ENCODE data around the gene RFTN2. TPM values are rescaled to one million over a fixed set of nuclear protein-coding genes. Genes with fewer than 3 reads are reported as not detected.
"Not testable (repeated sequence)": the region's sequence is repeated elsewhere in the genome, so short reads cannot be mapped to it uniquely, and the experiment has no call there.

Gene RFTN2
- total RNA-seq, 2 donors from 2014 or later: 0.55 TPM

GRCh38 chr2:197711578-197711977, 36.2 kb upstream of the RFTN2 start:
- H3K4me3 ChIP-seq (ENCODE audit: low read length): no peak overlapping the region
- no peak for DNase-seq
- no peak for TF ChIP-seq CTCF (conservative IDR thresholded peaks at IDR 0.05)

GRCh38 chr2:197710424-197711042, 35.1 kb upstream of the RFTN2 start:
- no peaks in the 10 kb centered on the region for H3K9me3 Mint-ChIP-seq
- no peak overlapping the region for H3K27ac Mint-ChIP-seq
- no peak overlapping the region for H3K4me3 Mint-ChIP-seq
- H3K27ac ChIP-seq (ENCODE audit: low read depth, low read length): no peak overlapping the region
- no peak for DNase-seq
- H3K36me3 Mint-ChIP-seq (ENCODE audit: low read depth): peaks cover 7% of the 10 kb centered on the region
- H3K4me3 ChIP-seq (ENCODE audit: low read length): peak overlapping the region; percentile 4
- H3K4me1 Mint-ChIP-seq: peaks cover 48% of the 10 kb centered on the region
- no peak overlapping the region for H3K9ac ChIP-seq (ENCODE audit: extremely low read depth, low read length, poor library complexity, severe bottlenecking)
- no peak for TF ChIP-seq CTCF (conservative IDR thresholded peaks at IDR 0.05)
- H3K27me3 Mint-ChIP-seq (ENCODE audit: insufficient read depth): no peaks in the 10 kb centered on the region
- H3K36me3 ChIP-seq (ENCODE audit: control insufficient read depth, insufficient read depth, low read length): peaks cover 10% of the 10 kb centered on the region
- H3K27me3 ChIP-seq (ENCODE audit: control insufficient read depth, insufficient read depth, low read length, poor library complexity, severe bottlenecking): no peaks in the 10 kb centered on the region
- H3K4me1 ChIP-seq (ENCODE audit: control insufficient read depth, insufficient read depth, low read length): peaks cover 3% of the 10 kb centered on the region
- no peaks in the 10 kb centered on the region for H3K9me3 ChIP-seq (ENCODE audit: control insufficient read depth, low read length)

More at GRCh38 chr2:197711578-197711977, 36.2 kb upstream of the RFTN2 start:
- H3K4me3 Mint-ChIP-seq: no peak overlapping the region
- no peak overlapping the region for H3K27ac ChIP-seq (ENCODE audit: low read depth, low read length)
- peaks cover 16% of the 10 kb centered on the region for H3K36me3 ChIP-seq (ENCODE audit: control insufficient read depth, insufficient read depth, low read length)
- peaks cover 7% of the 10 kb centered on the region for H3K36me3 Mint-ChIP-seq (ENCODE audit: low read depth)
- peaks cover 3% of the 10 kb centered on the region for H3K4me1 ChIP-seq (ENCODE audit: control insufficient read depth, insufficient read depth, low read length)
- H3K9ac ChIP-seq (ENCODE audit: extremely low read depth, low read length, poor library complexity, severe bottlenecking): no peak overlapping the region
- no peaks in the 10 kb centered on the region for H3K27me3 ChIP-seq (ENCODE audit: control insufficient read depth, insufficient read depth, low read length, poor library complexity, severe bottlenecking)
- H3K4me1 Mint-ChIP-seq: peaks cover 43% of the 10 kb centered on the region
- no peak overlapping the region for H3K27ac Mint-ChIP-seq
- H3K9me3 Mint-ChIP-seq: no peaks in the 10 kb centered on the region
- H3K9me3 ChIP-seq (ENCODE audit: control insufficient read depth, low read length): no peaks in the 10 kb centered on the region
- no peaks in the 10 kb centered on the region for H3K27me3 Mint-ChIP-seq (ENCODE audit: insufficient read depth)

- Mint-ChIP-seq H3K4me3 (peak overlapping the region; percentile 88), H3K4me1 (peaks cover 47% of the 10 kb centered on the region), H3K27ac (peak overlapping the region; percentile 22)
- not testable (repeated sequence) for H3K9ac ChIP-seq (ENCODE audit: extremely low read depth, low read length, poor library complexity, severe bottlenecking); H3K27me3 ChIP-seq (ENCODE audit: control insufficient read depth, insufficient read depth, low read length, poor library complexity, severe bottlenecking); H3K27ac ChIP-seq (ENCODE audit: low read depth, low read length); H3K4me1 ChIP-seq (ENCODE audit: control insufficient read depth, insufficient read depth, low read length); H3K9me3 ChIP-seq (ENCODE audit: control insufficient read depth, low read length); H3K36me3 Mint-ChIP-seq (ENCODE audit: low read depth); H3K27me3 Mint-ChIP-seq (ENCODE audit: insufficient read depth); DNase-seq; H3K9me3 Mint-ChIP-seq
- Histone ChIP-seq H3K36me3 (ENCODE audit: control insufficient read depth, insufficient read depth, low read length) (peaks cover 10% of the 10 kb centered on the region), H3K4me3 (ENCODE audit: low read length) (peak overlapping the region; percentile 96)
- WGBS, 2 experiments (ENCODE audit: insufficient coverage in 1 of 2, insufficient read length in 1 of 2): 75 to 94% methylated on average over 5 to 6 of the region's 7 CpGs
Measured at GRCh38 chr2:197709140-197709539, 33.8 kb upstream of the RFTN2 start.

GRCh38 chr2:197708331-197708730, 32.9 kb upstream of the RFTN2 start:
- Mint-ChIP-seq H3K36me3 (ENCODE audit: low read depth) (no peaks in the 10 kb centered on the region), H3K27me3 (ENCODE audit: insufficient read depth) (no peaks in the 10 kb centered on the region), H3K4me1 (peaks cover 43% of the 10 kb centered on the region), H3K27ac (no peak overlapping the region), H3K4me3 (peak overlapping the region; percentile 88), H3K9me3 (no peaks in the 10 kb centered on the region)
- WGBS, 2 experiments (ENCODE audit: insufficient coverage in 1 of 2, insufficient read length in 1 of 2): 37 to 57% methylated on average over 2 of the region's 2 CpGs
- DNase-seq: no peak
- no peaks in the 10 kb centered on the region for H3K27me3 ChIP-seq (ENCODE audit: control insufficient read depth, insufficient read depth, low read length, poor library complexity, severe bottlenecking)
- no peak overlapping the region for H3K27ac ChIP-seq (ENCODE audit: low read depth, low read length)
- no peak overlapping the region for H3K9ac ChIP-seq (ENCODE audit: extremely low read depth, low read length, poor library complexity, severe bottlenecking)
- peaks cover 3% of the 10 kb centered on the region for H3K4me1 ChIP-seq (ENCODE audit: control insufficient read depth, insufficient read depth, low read length)
- H3K36me3 ChIP-seq (ENCODE audit: control insufficient read depth, insufficient read depth, low read length): peaks cover 10% of the 10 kb centered on the region
- H3K4me3 ChIP-seq (ENCODE audit: low read length): peak overlapping the region; percentile 96
- TF ChIP-seq CTCF (conservative IDR thresholded peaks at IDR 0.05): no peak
- H3K9me3 ChIP-seq (ENCODE audit: control insufficient read depth, low read length): no peaks in the 10 kb centered on the region

Measured in endodermal cell (in vitro differentiated cells).